GM19372 (cell line): ENCODE measurements around the gene MPL.

Experiments used
- ATAC-seq: cut with Tn5 transposase; IDR thresholded peaks from one replicate; pipeline ENCODE4 v1.9.1; 2021; ENCODE audit warnings: mild to moderate bottlenecking, low read depth, moderate library complexity; ENCODE audit not compliant: unreplicated experiment

MPL gene

GRCh38 chr1:43402089-43402865, 64.7 kb downstream of the MPL start:
- ATAC-seq, result no peak
